ENCODE measurements around the gene WWC2.

DNA sequence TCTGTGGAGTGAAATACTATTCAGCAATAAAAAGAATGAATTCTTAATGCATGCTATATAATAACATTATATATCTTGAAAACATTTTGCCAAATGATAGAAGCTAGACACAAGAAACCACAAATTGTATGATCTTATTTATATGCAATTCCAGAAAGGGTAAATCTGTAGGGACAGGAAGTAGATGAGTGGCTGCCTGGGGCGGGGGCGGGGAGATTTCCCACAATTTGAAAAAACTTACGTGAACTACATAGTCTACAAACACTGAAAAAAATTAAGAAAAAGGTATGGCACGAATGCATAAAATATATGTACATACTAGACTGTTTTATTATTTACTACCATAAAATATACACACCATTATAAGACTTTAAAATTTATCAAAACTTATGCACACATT lies 81.6 kb downstream of the WWC2 start:
- TF ChIP-seq, protein P1, sequence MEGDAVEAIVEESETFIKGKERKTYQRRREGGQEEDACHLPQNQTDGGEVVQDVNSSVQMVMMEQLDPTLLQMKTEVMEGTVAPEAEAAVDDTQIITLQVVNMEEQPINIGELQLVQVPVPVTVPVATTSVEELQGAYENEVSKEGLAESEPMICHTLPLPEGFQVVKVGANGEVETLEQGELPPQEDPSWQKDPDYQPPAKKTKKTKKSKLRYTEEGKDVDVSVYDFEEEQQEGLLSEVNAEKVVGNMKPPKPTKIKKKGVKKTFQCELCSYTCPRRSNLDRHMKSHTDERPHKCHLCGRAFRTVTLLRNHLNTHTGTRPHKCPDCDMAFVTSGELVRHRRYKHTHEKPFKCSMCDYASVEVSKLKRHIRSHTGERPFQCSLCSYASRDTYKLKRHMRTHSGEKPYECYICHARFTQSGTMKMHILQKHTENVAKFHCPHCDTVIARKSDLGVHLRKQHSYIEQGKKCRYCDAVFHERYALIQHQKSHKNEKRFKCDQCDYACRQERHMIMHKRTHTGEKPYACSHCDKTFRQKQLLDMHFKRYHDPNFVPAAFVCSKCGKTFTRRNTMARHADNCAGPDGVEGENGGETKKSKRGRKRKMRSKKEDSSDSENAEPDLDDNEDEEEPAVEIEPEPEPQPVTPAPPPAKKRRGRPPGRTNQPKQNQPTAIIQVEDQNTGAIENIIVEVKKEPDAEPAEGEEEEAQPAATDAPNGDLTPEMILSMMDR (IDR thresholded peaks at IDR 0.05), result no peak
- TF ChIP-seq POLR2A (IDR thresholded peaks at IDR 0.05; ENCODE audit: low read depth), result no peak

Measured in esophagus muscularis mucosa (tissue), 3 donors.